ENCODE measurements around the gene HTRA1. TPM values are rescaled to one million over a fixed set of nuclear protein-coding genes. Genes with fewer than 3 reads are reported as not detected.

The HTRA1 gene
- total and polyA plus RNA-seq, 9 of the 15 experiments (the other 6 are each of a cell fraction or from before 2014, with no cell fraction given), result 0.06 to 0.16 (median 0.13) TPM; not detected in 5

- TF ChIP-seq TGIF2 (CRISPR knock-in tag; IDR thresholded peaks at IDR 0.05) (no peak), ARID1B (IDR thresholded peaks at IDR 0.05) (no peak), HINFP (tag; conservative IDR thresholded peaks at IDR 0.05; ENCODE audit: low read depth) (no peak), ZNF644 (tag; IDR thresholded peaks at IDR 0.05; ENCODE audit: low read depth) (no peak), PYGO2 (tag; IDR thresholded peaks at IDR 0.05) (no peak), KDM4B (IDR thresholded peaks at IDR 0.05; ENCODE audit: borderline replicate concordance in 2 of 2, low read depth in 1 of 2) (no peak), JUNB (CRISPR knock-in tag; conservative IDR thresholded peaks at IDR 0.05) (no peak), POLR2AphosphoS5 (IDR thresholded peaks at IDR 0.05; ENCODE audit: control insufficient read depth, insufficient read depth, low read depth, low read length) (no peak), PTBP1 (IDR thresholded peaks at IDR 0.05; ENCODE audit: low read depth, low read length) (no peak), ZNF512 (tag; IDR thresholded peaks at IDR 0.05) (no peak), ZNF696 (CRISPR knock-in tag; conservative IDR thresholded peaks at IDR 0.05) (no peak), ZC3H11A (IDR thresholded peaks at IDR 0.05; ENCODE audit: low read depth, low read length) (no peak), ZNF57 (CRISPR knock-in tag; IDR thresholded peaks at IDR 0.05) (no peak), ZNF77 (CRISPR knock-in tag; IDR thresholded peaks at IDR 0.05) (no peak), XRCC4 (IDR thresholded peaks at IDR 0.05; ENCODE audit: extremely low read depth, insufficient read depth, insufficient read length) (no peak), HMG20A (CRISPR knock-in tag; conservative IDR thresholded peaks at IDR 0.05) (no peak), CBFA2T2 (conservative IDR thresholded peaks at IDR 0.05) (no peak)
- ATAC-seq, result no peak
- Histone ChIP-seq H3K4me3 (no peak overlapping the region), H3K9me3 (replicated peaks; ENCODE audit: control insufficient read depth, insufficient read depth, low read depth, low read length) (no peaks in the 10 kb centered on the region), H3K9me1 (ENCODE audit: control insufficient read depth, insufficient read depth, low read length) (no peaks in the 10 kb centered on the region), H2AFZ (ENCODE audit: low read depth, low read length) (no peak overlapping the region), H3K36me3 (ENCODE audit: control insufficient read depth, insufficient read depth, low read length) (no peaks in the 10 kb centered on the region), H3K27ac (ENCODE audit: extremely low read depth, low read depth, low read length) (no peak overlapping the region), H4K20me1 (replicated peaks; ENCODE audit: control insufficient read depth, insufficient read depth, low read length) (no peaks in the 10 kb centered on the region), H3K4me1 (replicated peaks in 1 of 2; ENCODE audit: control insufficient read depth in 2 of 2, insufficient read depth in 2 of 2, low read length in 2 of 2) (no peaks in the 10 kb centered on the region), H3K4me2 (ENCODE audit: insufficient read depth, low read length) (no peak overlapping the region), H3K9ac (ENCODE audit: insufficient read depth in 1 of 2, low read depth in 2 of 2, low read length in 2 of 2) (no peak overlapping the region), H3K79me2 (ENCODE audit: control insufficient read depth, insufficient read depth, low read length) (no peaks in the 10 kb centered on the region), H3K27me3 (ENCODE audit: control insufficient read depth in 2 of 2, insufficient read depth in 2 of 2, low read length in 2 of 2) (peaks cover 0 to 7% of the 10 kb centered on the region in 2 experiments; a peak in 1 of 5 replicates)
- ChIA-PET POLR2A (no interaction called here), CTCF (ENCODE audit: low intra/inter-chr PET ratio) (no interaction called here)
- intact Hi-C loops (cut with micrococcal nuclease), result no loop called here
- in situ Hi-C loops (cut with MboI), result no loop called here
- FAIRE-seq, result no peak
- 0% methylated on average over 3 of the region's 3 CpGs for WGBS (ENCODE audit: insufficient coverage, low coverage, missing lambda C conversion rate)
- no peak for DNase-seq (ENCODE audit: extremely low read depth in 1 of 4, low spot score in 3 of 4)
- BruUV-seq (replicated peaks), result no TSS peak
Measured at GRCh38 chr10:122555442-122555841, 94.1 kb downstream of the HTRA1 start.

Measured in K562 (cell line).